SK-N-MC (cell line): ENCODE data around the gene MAPRE3.

ENCODE experiments used
- DNase-seq: peaks from one replicate; pipeline ENCODE4 v3.0.0-alpha.2; 2011; ENCODE audit warnings: low read depth, low spot score
- H3K27ac ChIP-seq: fragments of 200-600 bp; sonication (generic); 2 replicates; pipeline ENCODE4 v1.5.1; 2016; ENCODE audit warnings: mixed run types
- H3K36me3 ChIP-seq: fragments of 200-600 bp; sonication (generic); 2 replicates; pipeline ENCODE4 v1.6.1; 2017; ENCODE audit warnings: antibody characterized with exemption, low read length, mixed read lengths; ENCODE audit not compliant: insufficient read depth
- H3K4me3 ChIP-seq: fragments of 200-600 bp; sonication (generic); 2 replicates; pipeline ENCODE4 v1.5.1; 2016
- H3K9ac ChIP-seq: fragments of 200-600 bp; sonication (generic); 2 replicates; pipeline ENCODE4 v1.8.0; 2017; ENCODE audit warnings: mixed run types, mixed read lengths; ENCODE audit not compliant: insufficient read length
- H3K9me3 ChIP-seq: fragments of 200-600 bp; sonication (generic); 2 replicates; pipeline ENCODE4 v1.6.1; 2017; ENCODE audit warnings: low read depth, mild to moderate bottlenecking, antibody characterized with exemption, low read length, moderate library complexity, mixed read lengths
- EZH2 ChIP-seq: fragments of 200-600 bp; sonication (generic); IDR thresholded peaks from one replicate; pipeline ENCODE4 v1.6.1; 2017; ENCODE audit warnings: antibody characterized with exemption
- FOXP2 ChIP-seq: optimal IDR thresholded peaks from 2 replicates; pipeline ENCODE3; 2011; ENCODE audit warnings: mild to moderate bottlenecking, moderate library complexity; ENCODE audit not compliant: insufficient read depth; ENCODE audit errors: extremely low read length, control extremely low read depth
- POLR2AphosphoS5 ChIP-seq: IDR thresholded peaks from 2 replicates; pipeline ENCODE4 v1.6.1; 2012; ENCODE audit warnings: mild to moderate bottlenecking, low read depth, low read length, borderline replicate concordance

MAPRE3 gene

GRCh38 chr2:27042159-27042661, 71.8 kb downstream of the MAPRE3 start:
- no peak overlapping the region for H3K9ac ChIP-seq
- H3K27ac ChIP-seq: no peak overlapping the region
- DNase-seq: no peak
- H3K4me3 ChIP-seq: no peak overlapping the region
- no peak for TF ChIP-seq EZH2
- TF ChIP-seq POLR2AphosphoS5: peak; percentile 19; the same call in 1 of the 2 replicates
- no peak for TF ChIP-seq FOXP2
- H3K36me3 ChIP-seq: peaks cover 47% of the 10 kb centered on the region
- no peaks in the 10 kb centered on the region for H3K9me3 ChIP-seq

GRCh38 chr2:27042985-27043634, 72.7 kb downstream of the MAPRE3 start:
- Histone ChIP-seq H3K36me3 (peaks cover 38% of the 10 kb centered on the region), H3K9ac (no peak overlapping the region), H3K27ac (no peak overlapping the region), H3K9me3 (no peaks in the 10 kb centered on the region), H3K4me3 (no peak overlapping the region)
- no peak for DNase-seq
- TF ChIP-seq POLR2AphosphoS5 (no peak), EZH2 (no peak), FOXP2 (no peak)

- Histone ChIP-seq H3K27ac (peak overlapping the region; percentile 73), H3K9ac (peak overlapping the region; percentile 81), H3K4me3 (peak overlapping the region; percentile 95), H3K36me3 (peaks cover 7% of the 10 kb centered on the region), H3K9me3 (no peaks in the 10 kb centered on the region)
- TF ChIP-seq EZH2 (no peak), POLR2AphosphoS5 (0 out of 2 replicates have a peak, but pooled peaks have one; percentile 2), FOXP2 (no peak)
- DNase-seq: no peak
Measured at GRCh38 chr2:27049422-27050280, 79.2 kb downstream of the MAPRE3 start.

GRCh38 chr2:27050281-27050995, 80.0 kb downstream of the MAPRE3 start:
- Histone ChIP-seq H3K9ac (peak overlapping the region; percentile 81), H3K4me3 (peak overlapping the region; percentile 95), H3K27ac (peak overlapping the region; percentile 97), H3K9me3 (no peaks in the 10 kb centered on the region), H3K36me3 (peaks cover 15% of the 10 kb centered on the region)
- TF ChIP-seq POLR2AphosphoS5 (0 out of 2 replicates have a peak, but pooled peaks have one; percentile 8), EZH2 (no peak)
- peak; percentile 97 for DNase-seq

GRCh38 chr2:27050996-27051901, 80.8 kb downstream of the MAPRE3 start, which contains the start of gene AGBL5:
AGBL5 (plus strand) TSS chr2:27051668; CDS start chr2:27052959, 1,291 bp downstream.
- no peaks in the 10 kb centered on the region for H3K9me3 ChIP-seq
- TF ChIP-seq POLR2AphosphoS5 (peak; percentile 80), EZH2 (no peak), FOXP2 (no peak)
- DNase-seq: peak; percentile 93
- peak within 1 kb of the TSS; percentile 81 for H3K9ac ChIP-seq
- H3K27ac ChIP-seq: peak within 1 kb of the TSS; percentile 97
- peak within 1 kb of the TSS; percentile 95 for H3K4me3 ChIP-seq
- H3K36me3 ChIP-seq: peaks cover 22% of the 10 kb centered on the region

- TF ChIP-seq EZH2 (no peak), FOXP2 (no peak), POLR2AphosphoS5 (no peak)
- Histone ChIP-seq H3K27ac (no peak overlapping the region), H3K36me3 (peaks cover 30% of the 10 kb centered on the region), H3K4me3 (peak overlapping the region; percentile 95), H3K9me3 (no peaks in the 10 kb centered on the region), H3K9ac (peak overlapping the region; percentile 81)
- DNase-seq: no peak
Measured at GRCh38 chr2:27051902-27052645, 81.6 kb downstream of the MAPRE3 start.

- Histone ChIP-seq H3K27ac (no peak overlapping the region), H3K9me3 (no peaks in the 10 kb centered on the region), H3K36me3 (peaks cover 40% of the 10 kb centered on the region), H3K9ac (no peak overlapping the region), H3K4me3 (no peak overlapping the region)
- TF ChIP-seq EZH2: no peak
- TF ChIP-seq FOXP2: no peak
- TF ChIP-seq POLR2AphosphoS5: no peak
- DNase-seq: no peak
Measured at GRCh38 chr2:27053321-27053720, 82.9 kb downstream of the MAPRE3 start.
